Heart left ventricle (tissue), 16 donors: ENCODE measurements around the gene FHL1. TPM values are rescaled to one million over a fixed set of nuclear protein-coding genes. Genes with fewer than 3 reads are reported as not detected.
A peak's percentile ranks its signal among the peaks of the same experiment; 100 is the strongest.

Experiments used
- ATAC-seq, 4 donors: fragments of 200-7000 bp; cut with Tn5 transposase; one replicate each; pipeline ENCODE4 v1.9.1; 2020 to 2022; ENCODE audit warnings: moderate library complexity in 4 of 4, mild to moderate bottlenecking in 3 of 4, moderate number of reproducible peaks in 1 of 4
- DNase-seq, 5 donors: peaks; one replicate each; pipeline ENCODE4 v3.0.0-alpha.2; 2020
- H3K27ac ChIP-seq, 12 donors: fragments of 200-600 bp; sonication (generic) in 4 of 12; one replicate each; pipeline versions ENCODE4 v1.5.0 to v1.8.0; 2016 to 2022; ENCODE audit warnings: mild to moderate bottlenecking in 2 of 12
- H3K27me3 ChIP-seq, 9 donors: fragments of 200-600 bp; sonication (generic) in 2 of 9; one replicate each; pipeline versions ENCODE4 v1.5.1 to v1.8.0; 2016 to 2022; ENCODE audit warnings: mild to moderate bottlenecking in 3 of 9
- H3K36me3 ChIP-seq, 9 donors: fragments of 200-600 bp; sonication (generic) in 2 of 9; one replicate each; pipeline versions ENCODE4 v1.5.0 to v1.8.0; 2018 to 2022; ENCODE audit warnings: mild to moderate bottlenecking in 2 of 9
- H3K4me1 ChIP-seq, 12 donors: fragments of 200-600 bp; sonication (generic) in 4 of 12; one replicate each; pipeline versions ENCODE4 v1.5.0 to v1.8.0; 2016 to 2022; ENCODE audit warnings: mild to moderate bottlenecking in 3 of 12
- H3K4me3 ChIP-seq, 12 donors: fragments of 200-600 bp; sonication (generic) in 4 of 12; one replicate each; pipeline versions ENCODE4 v1.5.0 to v1.8.0; 2017 to 2022; ENCODE audit warnings: mild to moderate bottlenecking in 9 of 12, moderate library complexity in 4 of 12
- H3K9me3 ChIP-seq, 12 donors: fragments of 200-600 bp; sonication (generic) in 4 of 12; one replicate each; pipeline versions ENCODE4 v1.5.0 to v1.8.0; 2016 to 2022; ENCODE audit warnings: mild to moderate bottlenecking in 1 of 12
- POLR2A ChIP-seq, 2 donors: fragments of 450-650 bp; IDR thresholded peaks; one replicate each; pipeline ENCODE4 v1.6.1; 2017; ENCODE audit warnings: antibody characterized with exemption in 2 of 2, mild to moderate bottlenecking in 2 of 2, moderate library complexity in 2 of 2
- WGBS, 4 donors: extraction: QIAGEN DNeasy Blood & Tissue Kit in 2 of 4; methylation state at CpG; one replicate each; pipeline versions ENCODE4 v1.1.5 to v1.1.7; 2013 to 2018; 5-methylcytosine and 5-hydroxymethylcytosine counted together
- intact Hi-C, 10 donors: fragments of 100-400 bp; cut with DNase I; formaldehyde crosslinking; loops; one replicate each; pipeline versions ENCODE4 v1.11.1 to v1.14.2; 2022
- polyA plus RNA-seq, 2 donors: library from polyadenylated mRNA; stranded (reverse); fragments of 200-250 nt; gene quantifications; one replicate each; pipeline ENCODE4 v1.2.3, GENCODE V29; 2013
- total RNA-seq, 9 donors: library from RNA; depleted of rRNA in 2 of 9; stranded (reverse); fragments of >200 nt in 2 of 9; fragmentation: NEBNext Ultra II Directional in 3 of 9; extraction: Animal tissue kit (Norgen Biotek cat#: 25700) in 3 of 9; gene quantifications; one replicate each; pipeline versions ENCODE4 v1.1.0 to v1.2.4, GENCODE V29; 2016 to 2023
- TF ChIP-seq, protein P1 (sequence below), 12 donors: fragments of 200-600 bp; sonication (generic) in 4 of 12; IDR thresholded peaks; one replicate each; pipeline versions ENCODE4 v1.5.0 to v1.8.0; 2018 to 2022; ENCODE audit warnings: antibody characterized with exemption in 12 of 12, mild to moderate bottlenecking in 5 of 12
- donor health status: ischemic (EF 13 %, LVEDD 7.1; RV severe dilation, severe dysfunction).
- donor health status: healthy with polysubstance abuse.
- donor health status: DM: no; HTN: yes; CAD: no.
- donor health status: DM: no; HTN: no; CAD: no.
- donor health status: ischemic (EF 25% LVEDD 6.9; RV normal size, moderate dysfunction).
- donor health status: ischemic (EF 25% LVEDD 5.7; RV mildly dilated, moderate dysfunction).
- donor health status: healthy.
- donor health status: DM: yes; HTN: yes; CAD: no.
- donor health status: ischemic (EF 35%, LVEDD 5.7; RV mildly dilated, moderate dysfunction).
- donor health status: nonischemic (EF 11% LVEDD 7.7; RV severe dilation, severe dysfunction).
- donor health status: DM: yes; HTN: yes; CAD: no.
- donor health status: PGD.
- donor health status: ischemic (EF 29% LVEDD 5.4; RV normal size, mild dysfunction).
- donor health status: nonischemic (EF 23%, LVEDD 6.1; RV moderate dilation, normal function).

The FHL1 gene
- total and polyA plus RNA-seq, 11 donors = 1,119 to 4,800 (median 2,127) TPM

GRCh38 chrX:136158685-136159084 is 11.4 kb downstream of the FHL1 start:
- H3K36me3 ChIP-seq = no peaks in the 10 kb centered on the region
- H3K27me3 ChIP-seq = peaks cover 0 to 6% (median 0%) of the 10 kb centered on the region in 9 donors
- no peak overlapping the region for H3K4me3 ChIP-seq
- peaks cover 0 to 81% (median 11%) of the 10 kb centered on the region in 12 donors for H3K4me1 ChIP-seq
- no peaks in the 10 kb centered on the region for H3K9me3 ChIP-seq
- TF ChIP-seq POLR2A (IDR thresholded peaks at IDR 0.05) = no peak
- TF ChIP-seq, protein P1, sequence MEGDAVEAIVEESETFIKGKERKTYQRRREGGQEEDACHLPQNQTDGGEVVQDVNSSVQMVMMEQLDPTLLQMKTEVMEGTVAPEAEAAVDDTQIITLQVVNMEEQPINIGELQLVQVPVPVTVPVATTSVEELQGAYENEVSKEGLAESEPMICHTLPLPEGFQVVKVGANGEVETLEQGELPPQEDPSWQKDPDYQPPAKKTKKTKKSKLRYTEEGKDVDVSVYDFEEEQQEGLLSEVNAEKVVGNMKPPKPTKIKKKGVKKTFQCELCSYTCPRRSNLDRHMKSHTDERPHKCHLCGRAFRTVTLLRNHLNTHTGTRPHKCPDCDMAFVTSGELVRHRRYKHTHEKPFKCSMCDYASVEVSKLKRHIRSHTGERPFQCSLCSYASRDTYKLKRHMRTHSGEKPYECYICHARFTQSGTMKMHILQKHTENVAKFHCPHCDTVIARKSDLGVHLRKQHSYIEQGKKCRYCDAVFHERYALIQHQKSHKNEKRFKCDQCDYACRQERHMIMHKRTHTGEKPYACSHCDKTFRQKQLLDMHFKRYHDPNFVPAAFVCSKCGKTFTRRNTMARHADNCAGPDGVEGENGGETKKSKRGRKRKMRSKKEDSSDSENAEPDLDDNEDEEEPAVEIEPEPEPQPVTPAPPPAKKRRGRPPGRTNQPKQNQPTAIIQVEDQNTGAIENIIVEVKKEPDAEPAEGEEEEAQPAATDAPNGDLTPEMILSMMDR (IDR thresholded peaks at IDR 0.05) = no peak
- H3K27ac ChIP-seq = peak overlapping the region in 5 of 12 donors; percentile 29 to 87 (median 42)
- 70 to 88% (median 79%) methylated on average over 4 of the region's 4 CpGs for WGBS, 4 donors
- intact Hi-C loops = loop anchor here in 1 of 10 donors (10.0 kb wide), 1 partner anchor 336 kb away; the partner anchor contains the start of gene HTATSF1
- DNase-seq = no peak
- ATAC-seq = no peak

GRCh38 chrX:136159611-136160025 is 12.3 kb downstream of the FHL1 start:
- H3K4me1 ChIP-seq = peaks cover 0 to 85% (median 9%) of the 10 kb centered on the region in 12 donors
- H3K9me3 ChIP-seq = no peaks in the 10 kb centered on the region
- no peak for TF ChIP-seq POLR2A (IDR thresholded peaks at IDR 0.05)
- TF ChIP-seq, protein P1 (IDR thresholded peaks at IDR 0.05) = no peak
- ATAC-seq (peak in 2 of 4 donors; percentile 50 to 56), DNase-seq (no peak)
- H3K4me3 ChIP-seq = no peak overlapping the region
- H3K27ac ChIP-seq = peak overlapping the region in 6 of 12 donors; percentile 2 to 87 (median 44)
- 34 to 65% (median 63%) methylated on average over 2 of the region's 2 CpGs for WGBS, 4 donors
- no peaks in the 10 kb centered on the region for H3K36me3 ChIP-seq
- H3K27me3 ChIP-seq = peaks cover 0 to 6% (median 0%) of the 10 kb centered on the region in 9 donors
- intact Hi-C loops = loop anchor here in 7 of 10 donors (5.0 to 10.0 kb wide), 7 partner anchors 103 to 415 kb away; partner anchors contain the start of gene HTATSF1 (in 1 of the 7)

GRCh38 chrX:136162827-136163570 is 15.7 kb downstream of the FHL1 start:
- peak overlapping the region in 1 of 12 donors; percentile 0 for H3K4me3 ChIP-seq
- intact Hi-C loops = loop anchor here (1.0 to 10.0 kb wide), 9 partner anchors 99 to 412 kb away; no protein-coding TSS in a partner anchor
- peaks cover 0 to 76% (median 11%) of the 10 kb centered on the region in 12 donors for H3K4me1 ChIP-seq
- H3K27ac ChIP-seq = peak overlapping the region in 10 of 12 donors; percentile 9 to 87 (median 56)
- H3K36me3 ChIP-seq = no peaks in the 10 kb centered on the region
- TF ChIP-seq POLR2A (IDR thresholded peaks at IDR 0.05) = no peak
- TF ChIP-seq, protein P1 (IDR thresholded peaks at IDR 0.05) = peak; percentile 47 to 78 (median 66)
- H3K27me3 ChIP-seq = peaks cover 0 to 8% (median 0%) of the 10 kb centered on the region in 9 donors
- H3K9me3 ChIP-seq = no peaks in the 10 kb centered on the region
- DNase-seq (peak; percentile 47 to 70 (median 63)), ATAC-seq (peak; percentile 41 to 80 (median 78))
- 20 to 29% (median 26%) methylated on average over 9 of the region's 9 CpGs for WGBS, 4 donors

- 78 to 88% (median 82%) methylated on average over 1 of the region's 1 CpG for WGBS, 4 donors
- no peaks in the 10 kb centered on the region for H3K9me3 ChIP-seq
- H3K27ac ChIP-seq = peak overlapping the region in 9 of 12 donors; percentile 9 to 87 (median 60)
- ATAC-seq = no peak
- peaks cover 0 to 3% (median 0%) of the 10 kb centered on the region in 9 donors for H3K27me3 ChIP-seq
- H3K4me1 ChIP-seq = peaks cover 0 to 80% (median 12%) of the 10 kb centered on the region in 12 donors
- no peak for DNase-seq
- intact Hi-C loops = loop anchor here (1.0 to 10.0 kb wide), 9 partner anchors 99 to 411 kb away; no protein-coding TSS in a partner anchor
- peak overlapping the region in 1 of 12 donors; percentile 0 for H3K4me3 ChIP-seq
- TF ChIP-seq, protein P1 (IDR thresholded peaks at IDR 0.05) = no peak
- TF ChIP-seq POLR2A (IDR thresholded peaks at IDR 0.05) = no peak
- H3K36me3 ChIP-seq = no peaks in the 10 kb centered on the region
Measured at GRCh38 chrX:136163689-136164088, 16.4 kb downstream of the FHL1 start.
